B cell (primary cell): Measurements from ENCODE around the gene LRP6. TPM values are rescaled to one million over a fixed set of nuclear protein-coding genes. Genes with fewer than 3 reads are reported as not detected.

ENCODE experiments used
- ATAC-seq: fragments of 200-7000 bp; cut with Tn5 transposase; one replicate; pipeline ENCODE4 v1.10.0; 2021; ENCODE audit warnings: low read depth, mild to moderate bottlenecking, moderate number of reproducible peaks, moderate library complexity
- CTCF ChIA-PET: fragments of 350-600 bp; sonication (Branson Sonifier 250); formaldehyde crosslinking; loops from one replicate; lab custom pipeline; 2021; ENCODE audit warnings: antibody characterized with exemption, inconsistent platforms; lab: Charles Lee
- POLR2A ChIA-PET: fragments of 350-600 bp; sonication (Branson Sonifier 250); formaldehyde crosslinking; loops from one replicate; lab custom pipeline; 2021; ENCODE audit warnings: antibody characterized with exemption; lab: Charles Lee
- DNase-seq: peaks from one replicate; pipeline ENCODE4 v3.0.0; 2013
- H2AFZ ChIP-seq: 2 replicates; pipeline ENCODE4 v1.6.1; 2012; ENCODE audit warnings: mild to moderate bottlenecking, low read depth, low read length; ENCODE audit not compliant: insufficient read depth, poor library complexity, severe bottlenecking
- H3K27ac ChIP-seq, 2 donors: 1 replicate in 1 of 2; 2 replicates in 1 of 2; pipeline ENCODE4 v1.5.1; 2012 to 2013; ENCODE audit warnings: low read length in 2 of 2, mild to moderate bottlenecking in 2 of 2, moderate library complexity in 1 of 2
- H3K27me3 ChIP-seq, 4 experiments: fragments of 200-600 bp in 1 of 4; sonication (generic) in 1 of 4; replicated peaks in 1 of 4; 1 replicate in 2 of 4; 2 replicates in 2 of 4; pipeline versions ENCODE4 v1.6.1 to v1.7.0; 2013 to 2016; ENCODE audit warnings: low read length in 3 of 4, mild to moderate bottlenecking in 2 of 4, mixed read lengths in 1 of 4, moderate library complexity in 1 of 4; ENCODE audit not compliant: insufficient read depth in 4 of 4, control insufficient read depth in 3 of 4; ENCODE audit errors: control extremely low read depth in 1 of 4
- H3K36me3 ChIP-seq, 2 experiments: replicated peaks in 1 of 2; 1 replicate in 1 of 2; 2 replicates in 1 of 2; pipeline versions ENCODE4 v1.6.1 to v1.7.1; 2013; ENCODE audit warnings: low read length in 1 of 2; ENCODE audit not compliant: insufficient read depth in 2 of 2, control insufficient read depth in 1 of 2; ENCODE audit errors: control extremely low read depth in 1 of 2, extremely low read depth in 1 of 2
- H3K4me1 ChIP-seq, 2 donors: fragments of 200-600 bp in 1 of 2; sonication (generic) in 1 of 2; 1 replicate in 1 of 2; 2 replicates in 1 of 2; pipeline versions ENCODE4 v1.5.1 to v1.6.1; 2013 to 2017; ENCODE audit warnings: low read length in 2 of 2; ENCODE audit not compliant: control insufficient read depth in 2 of 2, insufficient read depth in 2 of 2
- H3K4me2 ChIP-seq: replicated peaks from 2 replicates; pipeline ENCODE3; 2012; ENCODE audit warnings: mild to moderate bottlenecking, low read depth, low read length; ENCODE audit not compliant: poor library complexity, severe bottlenecking
- H3K4me3 ChIP-seq, 5 experiments: fragments of 200-600 bp in 1 of 5; sonication (generic) in 1 of 5; 1 replicate in 3 of 5; 2 replicates in 2 of 5; pipeline versions ENCODE4 v1.5.1 to v1.7.0; 2011 to 2016; ENCODE audit warnings: low read length in 4 of 5, mild to moderate bottlenecking in 4 of 5, low read depth in 2 of 5, control low read depth in 1 of 5, moderate library complexity in 1 of 5; ENCODE audit not compliant: insufficient read depth in 1 of 5; ENCODE audit errors: control extremely low read depth in 1 of 5, extremely low read depth in 1 of 5
- H3K79me2 ChIP-seq: fragments of 200-600 bp; sonication (generic); one replicate; pipeline ENCODE4 v1.6.0; 2016; ENCODE audit warnings: low read length; ENCODE audit not compliant: control insufficient read depth, insufficient read depth
- H3K9ac ChIP-seq: fragments of 200-600 bp; sonication (generic); 2 replicates; pipeline ENCODE4 v1.6.1; 2017; ENCODE audit warnings: mild to moderate bottlenecking, low read length, moderate library complexity
- H3K9me3 ChIP-seq, 3 donors: one replicate each; pipeline versions ENCODE4 v1.6.1 to v1.7.1; 2013; ENCODE audit warnings: low read length in 2 of 3; ENCODE audit not compliant: control insufficient read depth in 2 of 3, insufficient read depth in 1 of 3; ENCODE audit errors: control extremely low read depth in 1 of 3
- H4K20me1 ChIP-seq: 2 replicates; pipeline ENCODE4 v1.6.0; 2012; ENCODE audit warnings: mild to moderate bottlenecking, low read length; ENCODE audit not compliant: insufficient read depth, control insufficient read depth, poor library complexity, severe bottlenecking
- H3K27ac Mint-ChIP-seq: one replicate; pipeline ENCODE4 v1.8.0; 2021; ENCODE audit warnings: mixed read lengths
- H3K27me3 Mint-ChIP-seq: one replicate; pipeline ENCODE4 v1.8.0; 2021; ENCODE audit warnings: mixed read lengths
- H3K4me1 Mint-ChIP-seq: one replicate; pipeline ENCODE4 v1.8.0; 2021; ENCODE audit warnings: mixed read lengths
- H3K4me3 Mint-ChIP-seq: one replicate; pipeline ENCODE4 v1.8.0; 2021; ENCODE audit warnings: mixed read lengths
- H3K9me3 Mint-ChIP-seq: one replicate; pipeline ENCODE4 v1.8.0; 2022; ENCODE audit warnings: mixed read lengths; ENCODE audit not compliant: insufficient read depth
- EZH2 ChIP-seq: IDR thresholded peaks from 2 replicates; pipeline ENCODE4 v1.6.1; 2012; ENCODE audit warnings: borderline replicate concordance, low read depth, mild to moderate bottlenecking, moderate library complexity, low read length; ENCODE audit not compliant: insufficient read depth, poor library complexity, severe bottlenecking
- WGBS: methylation state at CpG from one replicate; pipeline ENCODE4 v1.1.5; 2013; ENCODE audit warnings: missing lambda C conversion rate; ENCODE audit not compliant: insufficient coverage; 5-methylcytosine and 5-hydroxymethylcytosine counted together
- intact Hi-C: fragments of 100-400 bp; cut with micrococcal nuclease; formaldehyde crosslinking; loops from one replicate; pipeline ENCODE4 v1.10.0; 2022
- polyA plus RNA-seq: library from polyadenylated mRNA; depleted of rRNA; stranded (reverse); fragments of >200 nt; gene quantifications from 2 replicates; pipeline ENCODE4 v1.2.3, GENCODE V29; 2012
- total RNA-seq, 2 donors: library from RNA; stranded (reverse); fragments of 120-200 nt in 1 of 2; gene quantifications; 1 replicate in 1 of 2; 2 replicates in 1 of 2; pipeline versions ENCODE4 v1.2.3 to v1.2.4, GENCODE V29; 2013 to 2022
- TF ChIP-seq, protein P1 (sequence below): fragments of 200-600 bp; IDR thresholded peaks from one replicate; pipeline ENCODE4 v1.8.0; 2022; ENCODE audit warnings: antibody characterized with exemption, mild to moderate bottlenecking

Gene LRP6
- total and polyA plus RNA-seq, 2 donors (not counting 1 experiment from before 2014, with no cell fraction given): 0.34 to 2.8 TPM

DNA sequence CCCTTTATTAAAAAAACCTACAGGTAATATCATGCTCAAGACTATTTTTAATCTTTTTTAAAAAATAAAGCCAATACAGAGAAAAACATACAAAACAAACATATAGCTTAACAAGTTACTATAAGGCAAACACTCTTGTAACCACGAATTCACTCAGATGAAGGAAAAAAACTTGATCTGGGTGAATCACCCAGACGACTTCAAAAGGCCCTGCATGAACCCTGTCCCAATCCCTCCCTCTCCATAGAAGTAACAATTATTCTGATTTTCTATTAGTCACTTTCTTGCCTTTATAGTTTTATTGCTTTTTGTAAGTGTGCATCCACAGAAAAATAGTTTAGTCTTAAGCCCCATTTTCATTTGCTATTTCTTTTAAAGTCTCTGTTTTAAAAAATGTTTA is 72.6 kb downstream of the LRP6 start:
- Mint-ChIP-seq H3K4me1 (no peaks in the 10 kb centered on the region), H3K27me3 (peaks cover 9% of the 10 kb centered on the region), H3K4me3 (no peak overlapping the region), H3K9me3 (peaks cover 2% of the 10 kb centered on the region), H3K27ac (no peak overlapping the region)
- ATAC-seq: no peak
- H3K9ac ChIP-seq: no peak overlapping the region
- CTCF ChIA-PET: no interaction called here
- no peak overlapping the region for H2AFZ ChIP-seq
- H3K4me1 ChIP-seq: no peaks in the 10 kb centered on the region
- H3K36me3 ChIP-seq: no peaks in the 10 kb centered on the region
- H3K27me3 ChIP-seq: no peaks in the 10 kb centered on the region
- 78% methylated on average over 1 of the region's 2 CpGs for WGBS
- DNase-seq: no peak
- POLR2A ChIA-PET: no interaction called here
- intact Hi-C loops: no loop called here
- no peak overlapping the region for H3K4me2 ChIP-seq
- H3K4me3 ChIP-seq: no peak overlapping the region
- H4K20me1 ChIP-seq: no peaks in the 10 kb centered on the region
- H3K27ac ChIP-seq: no peak overlapping the region
- H3K9me3 ChIP-seq: peaks cover 0 to 9% (median 1%) of the 10 kb centered on the region in 3 donors
- H3K79me2 ChIP-seq: no peaks in the 10 kb centered on the region
- TF ChIP-seq, protein P1, sequence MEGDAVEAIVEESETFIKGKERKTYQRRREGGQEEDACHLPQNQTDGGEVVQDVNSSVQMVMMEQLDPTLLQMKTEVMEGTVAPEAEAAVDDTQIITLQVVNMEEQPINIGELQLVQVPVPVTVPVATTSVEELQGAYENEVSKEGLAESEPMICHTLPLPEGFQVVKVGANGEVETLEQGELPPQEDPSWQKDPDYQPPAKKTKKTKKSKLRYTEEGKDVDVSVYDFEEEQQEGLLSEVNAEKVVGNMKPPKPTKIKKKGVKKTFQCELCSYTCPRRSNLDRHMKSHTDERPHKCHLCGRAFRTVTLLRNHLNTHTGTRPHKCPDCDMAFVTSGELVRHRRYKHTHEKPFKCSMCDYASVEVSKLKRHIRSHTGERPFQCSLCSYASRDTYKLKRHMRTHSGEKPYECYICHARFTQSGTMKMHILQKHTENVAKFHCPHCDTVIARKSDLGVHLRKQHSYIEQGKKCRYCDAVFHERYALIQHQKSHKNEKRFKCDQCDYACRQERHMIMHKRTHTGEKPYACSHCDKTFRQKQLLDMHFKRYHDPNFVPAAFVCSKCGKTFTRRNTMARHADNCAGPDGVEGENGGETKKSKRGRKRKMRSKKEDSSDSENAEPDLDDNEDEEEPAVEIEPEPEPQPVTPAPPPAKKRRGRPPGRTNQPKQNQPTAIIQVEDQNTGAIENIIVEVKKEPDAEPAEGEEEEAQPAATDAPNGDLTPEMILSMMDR: no peak
- TF ChIP-seq EZH2: no peak

DNA sequence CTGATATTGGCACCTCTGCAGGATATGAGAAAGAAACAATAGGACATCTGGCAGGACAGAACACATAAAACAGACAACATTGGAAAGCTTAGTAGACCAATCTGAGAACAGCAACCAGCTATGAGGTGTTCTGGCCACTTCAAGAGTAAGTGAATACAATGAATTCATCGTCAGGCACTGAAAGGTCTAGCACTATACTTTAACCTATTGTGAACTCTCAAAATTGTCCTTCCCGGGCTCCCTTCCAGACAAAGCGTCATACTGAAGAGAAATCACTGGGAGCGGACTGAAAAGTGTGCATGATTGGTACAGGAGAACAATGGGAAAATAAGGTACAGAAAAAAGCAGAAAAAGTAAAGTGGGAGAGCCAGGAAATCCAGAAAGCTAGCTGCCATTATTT is 75.8 kb downstream of the LRP6 start:
- CTCF ChIA-PET: interaction anchor here (1.6 kb wide), 1 partner anchor 10 kb away, joined by 3 read pairs; no protein-coding TSS in a partner anchor
- peaks cover 9% of the 10 kb centered on the region for H3K27me3 Mint-ChIP-seq

More for the DNA sequence above, 75.8 kb downstream of the LRP6 start:
- Mint-ChIP-seq H3K4me3 (no peak overlapping the region), H3K27ac (no peak overlapping the region), H3K4me1 (no peaks in the 10 kb centered on the region), H3K9me3 (no peaks in the 10 kb centered on the region)
- Histone ChIP-seq H3K36me3 (no peaks in the 10 kb centered on the region), H3K9me3 (no peaks in the 10 kb centered on the region), H3K4me3 (no peak overlapping the region), H3K4me1 (no peaks in the 10 kb centered on the region), H3K4me2 (no peak overlapping the region), H3K27ac (no peak overlapping the region), H4K20me1 (no peaks in the 10 kb centered on the region), H2AFZ (no peak overlapping the region), H3K9ac (no peak overlapping the region), H3K79me2 (no peaks in the 10 kb centered on the region), H3K27me3 (no peaks in the 10 kb centered on the region)
- TF ChIP-seq EZH2: no peak
- TF ChIP-seq, protein P1: no peak
- POLR2A ChIA-PET: no interaction called here
- intact Hi-C loops: no loop called here
- DNase-seq: no peak
- ATAC-seq: no peak
- no CpG with 5 or more reads among the region's 4 CpGs for whole genome bisulfite sequencing
